ENCODE results near the gene C16orf89.
"Not testable (repeated sequence)": the region's sequence is repeated elsewhere in the genome, so short reads cannot be mapped to it uniquely, and the experiment has no call there.

Gene C16orf89

GRCh38 chr16:5084802-5085201, 19.0 kb upstream of the C16orf89 start:
- peak; percentile 49 for DNase-seq (ENCODE audit: low spot score)

DNA sequence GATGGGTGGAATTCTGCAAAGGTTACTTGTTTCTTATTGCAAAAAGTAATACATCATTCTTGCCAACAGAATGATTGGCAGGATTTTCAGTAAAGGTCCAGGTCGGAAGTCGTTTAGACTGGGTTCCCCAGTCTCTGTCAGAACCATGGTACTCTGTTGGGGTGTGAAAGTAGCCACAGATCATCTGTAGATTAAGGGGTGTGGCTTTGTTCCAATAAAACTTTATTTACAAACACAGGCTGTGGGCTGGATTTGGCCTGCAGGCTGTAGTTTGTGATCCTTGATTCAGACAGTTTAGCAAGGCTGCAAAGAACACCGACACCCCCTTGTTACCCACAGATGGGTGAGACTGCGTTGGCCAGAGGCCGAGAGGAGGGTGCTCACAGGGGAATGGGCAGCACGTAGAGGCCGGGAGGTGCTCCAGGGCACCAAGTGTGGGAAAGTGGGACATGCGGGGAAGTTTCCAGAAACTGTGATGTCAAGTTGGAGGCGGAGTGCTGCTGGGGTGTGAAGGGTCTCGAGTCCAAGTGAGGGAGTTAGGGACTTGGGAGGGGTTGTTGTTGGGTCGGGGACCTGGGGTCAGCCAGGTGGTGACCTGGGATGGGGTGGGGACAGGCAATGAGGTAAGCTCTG, 18.5 kb upstream of the C16orf89 start:
- not testable (repeated sequence) for DNase-seq (ENCODE audit: low spot score)

- DNase-seq (ENCODE audit: low spot score), result not testable (repeated sequence)
Measured at GRCh38 chr16:5083646-5084045, 17.9 kb upstream of the C16orf89 start.

- not testable (repeated sequence) for DNase-seq (ENCODE audit: low spot score)
Measured at GRCh38 chr16:5080996-5081395, 15.2 kb upstream of the C16orf89 start.

GRCh38 chr16:5080461-5080860, 14.7 kb upstream of the C16orf89 start:
- not testable (repeated sequence) for DNase-seq (ENCODE audit: low spot score)

GRCh38 chr16:5078626-5079025, 12.9 kb upstream of the C16orf89 start:
- DNase-seq (ENCODE audit: low spot score), result no peak

DNA sequence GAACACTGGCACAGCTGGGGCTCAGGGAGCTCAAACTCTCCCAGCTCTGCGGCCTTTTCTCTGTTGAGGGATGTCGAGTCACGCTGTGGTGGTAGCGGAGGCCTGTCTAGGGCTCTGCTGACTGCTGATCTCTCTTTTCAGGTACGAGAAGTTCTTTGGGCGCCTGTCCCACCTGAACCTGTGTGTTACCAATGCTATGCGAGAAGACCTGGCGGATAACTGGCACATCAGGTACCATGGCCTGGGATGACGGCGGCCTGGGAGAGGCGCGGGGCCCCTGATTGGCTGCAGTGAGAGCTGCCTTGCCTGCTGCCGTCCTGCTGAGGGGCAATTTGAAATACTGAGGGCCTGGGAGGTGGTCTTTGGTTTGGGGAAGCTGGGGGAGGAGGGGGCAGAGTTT, 11.5 kb upstream of the C16orf89 start:
- no peak for DNase-seq (ENCODE audit: low spot score)

DNA sequence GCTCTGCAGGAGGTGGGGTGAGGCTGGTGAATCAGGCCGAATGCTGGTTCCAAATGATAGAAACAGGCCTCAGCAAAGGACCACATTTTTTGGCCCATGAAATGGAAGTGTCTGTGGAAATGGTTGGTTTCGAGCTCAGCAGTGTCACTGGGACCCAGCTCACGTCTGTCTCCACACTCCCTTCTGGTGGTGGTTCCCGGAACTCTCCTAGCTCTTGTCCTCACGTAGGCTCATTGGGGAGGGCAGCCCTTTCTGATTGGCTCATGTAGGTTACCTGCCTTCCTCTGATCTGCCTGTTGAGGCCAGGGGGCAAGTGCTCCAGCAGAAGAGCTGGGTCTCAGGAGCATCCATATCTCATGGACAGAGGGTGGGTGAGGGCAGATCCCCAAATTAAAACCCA, 9.9 kb upstream of the C16orf89 start:
- DNase-seq (ENCODE audit: low spot score), result no peak

DNA sequence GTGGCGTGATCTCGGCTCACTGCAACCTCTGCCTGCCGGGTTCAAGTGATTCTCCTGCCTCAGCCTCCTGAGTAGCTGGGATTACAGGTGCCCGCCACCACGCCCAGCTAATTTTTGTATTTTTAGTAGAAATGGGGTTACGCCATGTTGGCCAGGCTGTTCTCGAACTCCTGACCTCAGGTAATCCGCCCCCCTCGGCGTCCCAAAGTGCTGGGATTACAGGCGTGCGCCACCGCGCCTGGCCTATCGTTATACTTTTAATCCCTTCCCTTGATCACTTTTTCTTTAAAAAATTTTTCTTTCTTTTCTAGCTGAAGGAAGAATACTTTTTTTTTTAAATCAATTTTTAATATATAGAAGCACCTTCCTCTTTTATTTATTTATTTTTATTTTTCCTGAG, 8.0 kb upstream of the C16orf89 start:
- not testable (repeated sequence) for DNase-seq (ENCODE audit: low spot score)

GRCh38 chr16:5073279-5073629, 7.5 kb upstream of the C16orf89 start:
- DNase-seq (ENCODE audit: low spot score), result no peak

DNA sequence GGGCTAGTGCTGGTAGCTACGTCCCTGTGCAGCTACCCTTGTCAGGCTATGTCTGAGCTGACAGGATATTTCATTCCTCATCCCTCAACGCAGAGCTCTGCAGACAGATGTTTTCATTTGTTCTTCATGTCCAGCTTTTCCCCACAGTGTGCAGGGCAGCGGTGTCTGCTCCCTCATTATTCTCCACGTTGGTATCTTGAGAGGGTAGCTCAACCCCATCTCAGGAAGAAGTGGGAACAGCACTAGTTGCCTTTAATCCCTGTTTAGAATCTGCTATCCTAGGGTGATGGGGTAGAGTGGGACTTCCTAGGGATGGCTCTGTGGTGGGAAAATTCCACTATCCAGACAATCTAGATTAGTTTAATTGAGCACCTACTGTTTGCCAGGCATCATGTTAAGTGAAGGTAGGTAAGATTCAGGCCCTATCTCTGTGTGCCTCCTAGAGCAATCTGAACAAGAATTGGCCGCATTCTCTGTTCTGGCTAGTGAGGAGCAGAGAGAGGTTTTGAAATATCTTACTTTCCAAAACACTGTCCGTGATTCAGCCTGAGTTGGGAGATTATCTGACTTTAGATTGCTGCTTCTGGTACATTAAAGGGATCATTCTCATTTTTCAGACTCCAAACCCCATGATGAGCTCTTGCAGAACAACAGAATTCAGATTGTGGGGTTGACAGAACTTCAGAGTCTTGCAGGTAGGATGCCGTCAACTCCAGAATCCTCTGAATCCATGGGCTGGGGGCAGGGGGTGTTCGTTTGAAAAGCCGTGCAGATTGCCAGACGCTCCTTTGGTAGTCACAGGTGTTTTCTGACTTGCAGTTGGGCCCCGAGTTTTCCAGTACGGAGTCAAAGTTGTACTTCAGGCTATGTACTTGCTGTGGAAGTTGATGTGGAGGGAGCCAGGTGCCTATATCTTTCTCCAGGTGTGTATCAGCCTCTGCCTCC, 6.8 kb upstream of the C16orf89 start:
- DNase-seq (ENCODE audit: low spot score), result no peak

GRCh38 chr16:5071681-5072333, 6.1 kb upstream of the C16orf89 start, which contains the start of gene ALG1:
ALG1 (plus strand) TSS chr16:5071843; CDS start chr16:5071850, 7 bp downstream.
- DNase-seq (ENCODE audit: low spot score), result peak; percentile 87

DNA sequence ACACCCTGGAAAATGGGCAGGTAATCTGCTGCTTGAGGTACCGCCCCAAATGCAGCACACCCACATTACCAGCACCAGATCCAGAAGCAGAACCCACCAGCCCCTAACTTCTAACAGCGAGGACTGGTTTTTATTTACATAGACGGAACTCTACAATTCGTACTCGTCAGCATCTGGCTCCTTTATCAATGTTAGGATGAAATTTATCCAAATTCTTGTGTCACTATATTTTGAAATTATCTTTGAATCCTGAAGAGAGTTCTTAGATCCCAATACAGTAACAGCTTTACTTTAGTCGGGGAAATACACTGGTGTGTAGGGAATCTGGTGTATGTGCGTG, 5.6 kb upstream of the C16orf89 start:
- no peak for DNase-seq (ENCODE audit: low spot score)

DNA sequence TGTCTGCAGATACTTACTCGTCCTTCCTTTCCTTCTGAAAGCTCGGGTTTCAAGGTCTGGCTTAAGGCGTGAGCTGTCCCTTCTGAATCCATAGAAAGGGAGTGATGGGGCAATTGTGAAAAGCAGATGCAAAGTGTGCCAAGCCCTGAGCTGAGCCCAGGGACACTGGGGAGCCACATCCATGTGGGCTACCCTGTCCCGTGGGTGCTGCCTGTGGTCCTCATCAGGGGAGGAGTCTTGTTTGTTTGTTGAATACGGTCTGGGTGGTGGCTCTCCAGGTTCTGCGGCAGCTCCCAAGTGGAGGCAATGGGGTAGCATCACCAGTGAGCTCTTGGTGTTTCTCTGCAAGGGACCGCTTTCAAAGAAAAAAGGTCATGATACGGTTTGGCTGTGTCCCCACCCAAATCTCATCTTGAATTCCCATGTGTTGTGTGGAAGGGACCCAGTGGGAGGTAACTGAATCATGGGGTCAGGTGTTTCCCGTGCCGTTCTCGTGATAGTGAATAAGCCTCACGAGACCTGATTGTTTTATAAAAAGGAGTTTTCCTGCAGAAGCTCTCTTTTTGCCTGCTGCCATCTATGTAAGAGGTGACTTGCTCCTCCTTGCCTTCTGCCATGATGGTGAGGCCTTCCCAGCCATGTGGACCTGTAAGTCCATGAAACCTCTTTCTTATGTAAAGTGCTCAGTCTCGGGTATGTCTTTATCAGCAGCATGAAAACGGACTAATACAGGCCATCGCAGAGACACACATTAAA, 4.9 kb upstream of the C16orf89 start:
- DNase-seq (ENCODE audit: low spot score), result no peak

DNA sequence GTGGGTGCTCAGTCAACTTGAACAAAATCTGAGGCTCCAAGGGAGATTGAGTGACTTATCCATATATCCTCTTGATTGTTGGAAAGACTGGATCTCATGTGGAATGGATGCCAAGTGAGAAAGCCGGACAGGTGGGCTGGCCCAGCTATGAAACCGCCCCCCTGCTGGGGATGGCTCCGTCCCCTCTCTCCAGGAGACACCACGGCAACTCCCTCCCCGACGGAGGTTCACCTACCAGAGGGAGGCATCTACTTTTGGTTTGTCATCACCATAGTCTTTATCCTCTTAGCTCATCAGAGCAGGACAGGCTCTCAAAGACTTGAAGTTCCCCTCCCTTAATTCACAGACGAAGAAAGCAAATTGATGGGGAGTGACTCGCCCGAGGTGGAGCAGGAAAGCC, 4.1 kb upstream of the C16orf89 start:
- no peak for DNase-seq (ENCODE audit: low spot score)

GRCh38 chr16:5069048-5069447, 3.3 kb upstream of the C16orf89 start:
- no peak for DNase-seq (ENCODE audit: low spot score)

DNA sequence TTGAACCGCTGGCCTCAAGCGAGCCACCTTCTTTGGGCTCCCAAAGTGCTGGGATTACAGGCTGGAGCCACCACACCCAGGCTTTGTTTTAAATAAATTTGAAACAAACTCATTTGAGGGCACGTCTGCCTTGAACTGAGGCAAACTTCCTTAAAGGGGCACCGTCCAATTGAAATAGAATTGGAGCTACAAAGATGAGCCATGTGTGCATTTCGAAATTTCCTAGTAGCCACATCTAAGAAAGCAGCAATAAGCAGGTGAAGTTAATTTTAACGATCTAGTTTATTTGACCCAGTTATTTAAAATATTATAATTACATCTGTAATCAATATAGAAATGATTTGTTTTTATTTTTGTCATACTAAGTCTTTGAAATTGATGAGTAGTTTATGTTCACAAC, 755 bp upstream of the C16orf89 start:
- DNase-seq (ENCODE audit: low spot score), result no peak

- DNase-seq (ENCODE audit: low spot score), result no peak
Measured at GRCh38 chr16:5065326-5065725, 430 bp downstream of the C16orf89 start.

GRCh38 chr16:5064915-5065314, 841 bp downstream of the C16orf89 start:
- DNase-seq (ENCODE audit: low spot score), result no peak

DNA sequence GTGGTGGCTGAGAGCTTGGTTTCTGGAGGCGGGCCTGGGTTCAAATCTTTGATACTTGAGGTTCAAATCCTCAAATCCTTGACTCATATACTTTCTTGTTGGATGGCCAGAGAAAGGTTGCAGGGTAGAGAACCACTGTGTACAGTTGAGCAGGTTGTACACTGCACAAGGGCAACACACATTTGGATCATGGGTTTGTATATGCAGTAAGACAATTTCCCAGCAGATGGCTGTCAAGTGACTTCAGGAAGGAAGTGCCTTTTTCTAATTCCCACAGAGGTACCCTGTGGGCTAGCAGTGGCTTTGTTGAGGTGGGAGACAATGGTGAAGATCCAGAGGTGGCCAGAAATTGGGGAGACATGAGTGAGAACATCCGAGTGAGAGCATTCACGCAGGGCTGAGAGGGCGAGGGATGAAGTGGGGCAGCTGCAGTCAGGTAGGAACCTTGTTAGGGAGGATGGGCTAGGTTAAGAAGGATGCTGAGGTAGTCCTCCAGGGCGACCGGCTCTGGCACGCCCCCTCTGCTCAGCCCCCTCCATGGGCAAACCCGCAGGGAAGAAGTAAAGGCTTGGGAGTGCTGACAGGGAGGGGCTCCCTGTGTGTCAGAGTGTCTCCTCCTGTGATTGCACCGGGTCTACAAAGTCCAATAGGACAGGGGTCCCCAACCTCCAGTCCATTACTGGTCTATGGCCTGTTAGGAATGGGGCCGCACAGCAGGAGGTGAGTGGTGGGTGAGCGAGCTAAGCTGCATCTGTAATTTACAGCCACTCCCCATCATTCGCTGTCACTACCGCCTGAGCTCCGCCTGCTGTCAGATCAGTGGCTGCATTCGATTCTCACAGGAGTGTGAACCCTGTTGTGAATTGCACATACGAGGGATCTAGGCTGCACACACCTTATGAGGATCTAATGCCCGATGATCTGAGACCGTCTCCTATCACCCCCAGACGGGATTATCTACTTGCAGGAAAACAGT, 2.7 kb downstream of the C16orf89 start:
- DNase-seq (ENCODE audit: low spot score), result no peak

DNA sequence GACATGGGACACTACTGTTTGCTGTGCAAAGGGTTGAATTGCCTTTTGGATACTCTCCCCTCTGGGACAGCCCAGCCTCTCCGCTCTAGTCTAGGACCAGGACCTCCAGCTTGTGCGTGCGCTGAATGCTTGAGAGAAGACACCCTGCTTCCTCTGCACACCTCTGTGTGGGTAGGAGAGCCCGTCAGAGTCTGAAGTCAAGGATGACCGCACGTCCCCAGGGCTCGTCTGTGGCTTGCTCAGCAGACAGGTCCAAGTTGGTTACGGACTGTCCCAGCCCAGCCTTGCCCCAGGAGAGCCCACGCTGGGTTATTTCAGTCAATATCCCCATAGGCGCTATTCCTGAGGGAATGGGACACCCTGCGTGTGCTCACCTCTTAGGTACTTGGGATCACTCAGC, 3.7 kb downstream of the C16orf89 start:
- no peak for DNase-seq (ENCODE audit: low spot score)

Data from SK-N-DZ (cell line).